HG03196 (cell line): ENCODE results near the gene EGF.
"Not testable (repeated sequence)": the region's sequence is repeated elsewhere in the genome, so short reads cannot be mapped to it uniquely, and the experiment has no call there.

Experiments
- ATAC-seq: cut with Tn5 transposase; IDR thresholded peaks from one replicate; pipeline ENCODE4 v1.9.1; 2021; ENCODE audit not compliant: unreplicated experiment

EGF gene

GRCh38 chr4:110025056-110025455, 112.4 kb downstream of the EGF start:
- ATAC-seq, result no peak

- ATAC-seq, result no peak
Observed at GRCh38 chr4:110025718-110026117, 113.0 kb downstream of the EGF start.

DNA sequence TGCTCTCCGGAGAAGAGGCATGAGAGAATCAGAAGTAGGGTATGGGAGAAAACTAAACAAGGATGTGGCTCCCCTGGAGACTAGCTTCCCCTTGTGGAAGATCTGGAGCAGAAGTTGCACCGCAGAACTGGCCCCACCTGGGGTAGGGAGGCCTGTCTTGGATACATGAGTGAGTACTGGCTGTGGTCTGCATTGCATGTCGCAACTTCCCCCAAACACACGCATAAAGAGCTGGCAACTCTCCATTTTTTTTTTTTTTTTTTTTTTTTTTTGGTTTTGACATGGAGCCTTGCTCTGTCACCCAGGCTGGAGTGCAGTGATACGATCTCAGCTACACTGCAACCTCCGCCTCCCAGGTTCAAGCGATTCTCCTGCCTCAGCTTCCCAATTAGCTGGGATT, 119.9 kb downstream of the EGF start:
- ATAC-seq, result no peak

DNA sequence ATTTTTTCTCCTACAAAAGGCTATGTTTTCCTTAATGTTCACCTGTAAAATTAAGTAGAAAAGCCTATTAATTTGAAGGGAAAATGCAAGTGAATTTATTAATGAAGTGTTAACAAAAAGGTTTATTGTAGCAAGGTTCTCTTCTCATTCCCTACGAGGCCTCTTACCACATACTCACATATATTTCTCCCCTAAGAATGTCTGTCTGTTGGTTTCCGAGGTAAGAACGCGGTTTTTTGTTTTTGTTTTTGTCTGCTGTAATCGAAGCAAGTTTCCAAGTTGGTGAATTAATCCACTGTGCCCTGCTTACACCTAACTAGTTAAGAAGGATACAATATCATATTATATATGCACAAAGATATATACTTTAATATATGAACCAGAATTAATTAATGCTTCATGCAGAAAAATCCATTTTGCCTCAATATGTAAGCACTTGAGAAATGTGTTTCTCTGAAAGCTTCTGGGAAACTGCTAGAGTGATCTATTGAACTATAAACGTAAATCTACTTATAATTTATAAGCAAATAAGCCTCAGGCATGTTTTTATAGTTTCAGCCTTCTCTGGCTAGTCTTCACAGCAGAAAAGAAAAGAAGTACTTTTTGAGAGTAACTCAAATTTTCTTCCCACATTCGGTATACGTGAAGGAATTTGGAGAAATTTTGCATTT, 120.8 kb downstream of the EGF start:
- ATAC-seq, result no peak

- ATAC-seq, result peak; percentile 96
Observed at GRCh38 chr4:110034026-110034393, 121.3 kb downstream of the EGF start.

DNA sequence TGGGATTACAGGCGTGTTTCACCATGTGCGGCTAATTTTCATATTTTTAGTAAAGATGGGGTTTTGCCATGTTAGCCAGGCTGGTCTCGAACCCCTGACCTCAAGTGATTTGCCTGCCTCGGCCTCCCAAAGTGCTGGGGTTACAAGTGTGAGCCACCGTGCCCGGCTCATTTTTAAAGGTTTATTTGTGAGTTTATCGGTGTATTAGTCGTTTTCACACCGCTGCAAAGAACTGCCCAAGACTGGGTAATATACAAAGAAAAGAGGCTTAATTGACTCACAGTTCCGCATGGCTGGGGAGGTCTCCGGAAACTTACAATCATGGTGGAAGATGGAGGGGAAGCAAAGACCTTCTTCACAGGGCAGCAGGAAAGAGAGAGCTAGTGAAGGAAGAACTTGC, 126.5 kb downstream of the EGF start:
- ATAC-seq, result not testable (repeated sequence)

GRCh38 chr4:110041735-110042134, 129.1 kb downstream of the EGF start:
- ATAC-seq, result no peak

DNA sequence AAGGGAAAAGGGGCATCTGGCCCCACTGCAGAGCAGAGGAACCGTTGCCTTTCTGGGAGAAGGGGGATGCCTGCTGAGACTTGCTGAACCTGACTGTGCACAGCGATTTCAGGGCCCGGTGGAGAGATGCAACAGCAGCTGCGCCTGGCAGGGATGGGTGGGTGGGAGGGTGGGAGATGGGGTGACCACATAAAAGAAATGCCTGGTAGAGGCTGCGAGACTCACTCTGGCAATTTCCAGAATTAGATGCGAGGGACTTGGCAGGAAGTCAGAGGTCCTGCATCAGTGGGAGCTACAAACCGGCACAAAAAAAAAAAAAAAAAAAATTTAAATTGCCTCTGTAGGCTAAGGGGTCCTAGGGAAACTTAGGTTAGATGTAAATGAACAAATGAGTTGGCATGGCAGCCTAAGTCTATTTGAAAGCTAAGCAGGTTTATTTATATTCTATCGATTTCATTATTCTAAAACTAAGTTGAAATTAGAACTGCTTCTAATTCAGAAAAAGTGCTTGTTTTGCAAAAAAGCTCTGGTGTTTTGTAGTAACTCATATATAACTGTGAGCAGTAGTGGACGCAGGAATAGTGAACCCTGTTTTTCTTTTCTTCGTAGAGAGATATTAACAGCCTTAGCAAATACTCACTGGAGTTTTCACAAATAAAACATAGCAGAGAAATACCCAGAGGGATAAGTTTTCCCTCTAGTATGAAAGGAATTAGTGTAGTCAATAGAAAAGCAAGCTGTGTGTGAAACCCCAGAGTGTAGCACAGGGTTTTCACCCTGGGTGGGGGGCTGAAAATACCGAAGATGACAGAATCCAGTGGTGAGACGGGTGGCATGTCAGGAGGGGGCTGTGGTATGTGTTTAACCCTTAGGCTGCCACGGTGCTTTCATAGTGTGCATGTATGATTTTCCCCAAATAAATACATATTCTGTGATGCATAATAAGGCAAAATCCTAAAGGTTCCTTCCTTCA, 130.1 kb downstream of the EGF start:
- ATAC-seq, result no peak

- no peak for ATAC-seq
Observed at GRCh38 chr4:110046588-110047049, 133.9 kb downstream of the EGF start.

DNA sequence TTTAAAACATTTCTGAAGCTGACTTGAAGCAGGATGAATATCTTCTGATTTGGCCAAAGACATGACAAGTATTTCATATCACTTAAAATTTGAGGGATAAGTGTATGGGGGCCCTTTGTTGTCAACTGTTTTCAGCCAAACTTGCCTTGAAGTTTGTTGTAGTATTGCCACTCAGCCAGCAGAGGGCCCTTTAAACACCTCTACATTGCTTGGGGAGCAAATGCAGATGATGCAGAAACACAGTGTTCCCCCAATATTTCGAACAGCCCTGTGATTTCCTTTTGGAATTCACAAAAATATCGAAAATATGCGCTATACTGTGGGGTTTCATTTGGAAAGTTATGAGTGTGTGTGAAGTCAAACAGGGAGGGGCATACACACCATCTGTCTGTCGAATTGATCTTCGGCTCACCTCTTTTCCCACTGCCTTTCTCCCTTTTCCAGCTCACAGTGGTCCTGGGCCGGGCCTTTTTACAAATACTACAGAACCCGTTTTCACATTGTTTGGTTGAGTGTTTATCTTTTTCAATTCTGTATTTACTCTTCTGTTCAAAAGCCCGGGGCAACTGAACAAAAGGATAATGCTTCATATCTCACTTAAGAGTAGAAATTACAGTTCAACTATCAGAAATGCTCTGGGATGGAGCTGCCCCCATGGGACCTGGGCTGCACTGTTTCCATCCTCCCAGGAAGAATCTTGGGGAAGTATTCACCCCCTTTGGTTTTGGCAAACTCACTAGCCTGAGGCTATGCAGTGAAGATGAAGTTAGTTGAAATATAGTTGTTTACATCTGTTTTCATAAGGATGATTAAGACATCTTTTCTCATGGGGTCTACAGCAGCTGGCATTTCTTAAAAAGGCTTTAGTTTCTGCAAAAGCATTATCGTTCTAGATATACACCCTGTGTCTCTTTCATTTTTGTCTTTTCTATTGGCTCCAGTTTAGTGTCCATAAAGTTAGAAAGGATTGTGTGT, 137.6 kb downstream of the EGF start:
- no peak for ATAC-seq

DNA sequence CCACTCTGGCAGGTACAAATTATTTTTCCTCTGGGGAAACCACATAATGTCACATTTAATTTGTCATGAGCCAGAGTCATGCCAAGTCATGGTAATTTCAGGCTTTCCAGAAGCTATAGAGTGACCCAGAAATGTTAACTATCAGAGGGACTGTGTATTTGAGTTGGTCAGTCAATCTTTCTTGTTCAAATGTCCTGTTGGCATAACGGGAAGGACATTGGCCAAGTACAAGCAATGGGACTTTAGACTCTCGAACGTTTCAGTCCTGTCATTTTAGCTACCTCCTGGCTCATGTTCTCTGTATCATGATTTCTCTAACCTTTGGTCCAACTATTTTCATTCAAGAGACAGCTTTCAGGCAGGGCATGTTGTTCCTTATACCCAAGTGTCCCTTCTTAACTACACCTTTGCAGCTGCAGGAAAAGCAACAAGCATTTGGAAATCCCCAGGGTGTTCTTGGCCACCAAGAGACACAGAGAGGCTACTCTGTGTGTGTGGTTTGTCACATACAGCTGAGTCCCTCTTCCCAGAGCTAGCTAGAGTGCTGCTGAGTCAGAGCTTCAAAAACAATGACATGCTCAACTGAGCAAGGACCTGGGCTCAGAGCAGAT, 142.6 kb downstream of the EGF start:
- peak; percentile 80 for ATAC-seq

GRCh38 chr4:110058677-110059076, 146.0 kb downstream of the EGF start:
- ATAC-seq, result no peak

- peak; percentile 77 for ATAC-seq
Observed at GRCh38 chr4:110059556-110060191, 147.0 kb downstream of the EGF start.

DNA sequence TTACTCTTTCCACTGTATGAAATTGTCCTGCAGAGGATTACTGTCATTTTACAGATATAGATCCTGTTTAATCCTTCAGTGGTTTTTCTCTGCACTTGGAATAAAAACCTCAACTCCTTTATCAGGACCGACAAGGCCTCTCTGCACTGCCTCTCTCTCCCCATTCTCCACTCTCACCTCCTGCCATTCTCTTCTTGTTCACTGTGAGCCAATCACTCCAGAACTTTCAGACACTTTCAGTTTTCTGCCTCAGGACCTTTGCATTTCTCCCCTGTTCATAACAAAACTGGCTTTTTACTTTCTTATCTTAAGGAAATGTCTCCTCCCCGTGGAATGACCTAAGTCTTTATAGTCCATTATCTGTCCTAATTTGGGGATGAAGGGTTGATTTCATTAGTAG, 148.4 kb downstream of the EGF start:
- no peak for ATAC-seq
